GM23248 (cell line): ENCODE measurements around the gene TENM4.

ENCODE experiments used
- EZH2 ChIP-seq: fragments of 200-600 bp; sonication (generic); IDR thresholded peaks from 2 replicates; pipeline ENCODE4 v1.6.1; 2018; ENCODE audit warnings: antibody characterized with exemption, mild to moderate bottlenecking; ENCODE audit not compliant: insufficient read depth, poor library complexity, severe bottlenecking
- EZH2phosphoT487 ChIP-seq: fragments of 200-600 bp; sonication (generic); IDR thresholded peaks from 2 replicates; pipeline ENCODE4 v1.6.1; 2018; ENCODE audit warnings: antibody characterized with exemption, moderate library complexity, mild to moderate bottlenecking, low read depth; ENCODE audit not compliant: insufficient read depth

- TF ChIP-seq EZH2 (no peak), EZH2phosphoT487 (no peak)
Measured at GRCh38 chr11:78791254-78791653, 649.6 kb downstream of the TENM4 start.
